SK-N-SH treated with all-trans-retinoic acid at 6 μM for 48 hours (cell line): ENCODE data around the gene SLC29A3.

Experiments
- ATAC-seq: fragments of 200-7000 bp; cut with Tn5 transposase; 3 replicates; pipeline ENCODE4 v1.9.1; 2020; ENCODE audit warnings: mild to moderate bottlenecking, moderate library complexity
- ARNTL ChIP-seq: fragments of 450-650 bp; formaldehyde crosslinking; IDR thresholded peaks from 2 replicates; pipeline ENCODE4 v1.5.0; 2020; ENCODE audit warnings: low read depth, mild to moderate bottlenecking, moderate library complexity, borderline replicate concordance
- CREB5 ChIP-seq: fragments of 250-450 bp; sonication (Bioruptor Pico); IDR thresholded peaks from 2 replicates; pipeline ENCODE4 v1.5.1; 2020; ENCODE audit warnings: low read depth, mild to moderate bottlenecking, moderate library complexity
- CSDC2 ChIP-seq: fragments of 250-450 bp; sonication (Bioruptor Pico); IDR thresholded peaks from 2 replicates; pipeline ENCODE4 v1.5.0; 2020; ENCODE audit warnings: mild to moderate bottlenecking, moderate library complexity
- CSRNP3 ChIP-seq: fragments of 250-450 bp; sonication (Bioruptor Pico); IDR thresholded peaks from 2 replicates; pipeline ENCODE4 v1.5.1; 2021; ENCODE audit warnings: mild to moderate bottlenecking, moderate library complexity
- ESRRG ChIP-seq: fragments of 250-450 bp; sonication (Bioruptor Pico); IDR thresholded peaks from 2 replicates; pipeline ENCODE4 v1.6.1; 2021; ENCODE audit warnings: mild to moderate bottlenecking
- GLIS3 ChIP-seq: fragments of 250-450 bp; sonication (Bioruptor Pico); IDR thresholded peaks from 2 replicates; pipeline ENCODE4 v1.5.0; 2020; ENCODE audit warnings: mild to moderate bottlenecking, moderate library complexity
- OSR1 ChIP-seq: fragments of 250-450 bp; sonication (Bioruptor Pico); IDR thresholded peaks from 2 replicates; pipeline ENCODE4 v1.8.0; 2022; ENCODE audit warnings: moderate library complexity, mild to moderate bottlenecking, inconsistent platforms
- PATZ1 ChIP-seq: fragments of 250-450 bp; sonication (Bioruptor Pico); IDR thresholded peaks from 2 replicates; pipeline ENCODE4 v1.8.0; 2020; ENCODE audit warnings: mild to moderate bottlenecking, moderate library complexity, borderline replicate concordance
- POU6F1 ChIP-seq: fragments of 250-450 bp; sonication (Bioruptor Pico); IDR thresholded peaks from 2 replicates; pipeline ENCODE4 v1.8.0; 2021; ENCODE audit warnings: low read depth, mild to moderate bottlenecking, moderate library complexity, borderline replicate concordance
- PPARA ChIP-seq: fragments of 250-450 bp; sonication (Bioruptor Pico); IDR thresholded peaks from 2 replicates; pipeline ENCODE4 v1.5.0; 2020; ENCODE audit warnings: mild to moderate bottlenecking, borderline replicate concordance
- RARB ChIP-seq: fragments of 250-450 bp; sonication (Bioruptor Pico); IDR thresholded peaks from 2 replicates; pipeline ENCODE4 v1.8.0; 2021; ENCODE audit warnings: mild to moderate bottlenecking, moderate library complexity
- SNAI2 ChIP-seq: fragments of 250-450 bp; sonication (Bioruptor Pico); IDR thresholded peaks from 2 replicates; pipeline ENCODE4 v1.5.0; 2020; ENCODE audit warnings: mild to moderate bottlenecking, moderate library complexity
- TCF4 ChIP-seq: fragments of 250-450 bp; sonication (Bioruptor Pico); IDR thresholded peaks from 2 replicates; pipeline ENCODE4 v1.8.0; 2021; ENCODE audit warnings: mild to moderate bottlenecking, moderate library complexity, borderline replicate concordance
- TOX ChIP-seq: fragments of 250-450 bp; sonication (Bioruptor Pico); IDR thresholded peaks from 2 replicates; pipeline ENCODE4 v1.8.0; 2021; ENCODE audit warnings: mild to moderate bottlenecking, moderate library complexity, borderline replicate concordance
- TSHZ2 ChIP-seq: fragments of 250-450 bp; sonication (Bioruptor Pico); IDR thresholded peaks from 2 replicates; pipeline ENCODE4 v1.5.0; 2020; ENCODE audit warnings: mild to moderate bottlenecking, moderate library complexity
- ZC3H10 ChIP-seq: fragments of 250-450 bp; sonication (Bioruptor Pico); IDR thresholded peaks from 2 replicates; pipeline ENCODE4 v1.5.1; 2021; ENCODE audit warnings: mild to moderate bottlenecking, moderate library complexity
- ZFP3 ChIP-seq: fragments of 250-450 bp; sonication (Bioruptor Pico); IDR thresholded peaks from 2 replicates; pipeline ENCODE4 v1.5.0; 2020; ENCODE audit warnings: mild to moderate bottlenecking, moderate library complexity
- ZFP30 ChIP-seq: fragments of 450-650 bp; formaldehyde crosslinking; IDR thresholded peaks from 2 replicates; pipeline ENCODE4 v1.5.0; 2022; ENCODE audit warnings: mild to moderate bottlenecking, moderate library complexity
- ZNF565 ChIP-seq: fragments of 450-650 bp; formaldehyde crosslinking; conservative IDR thresholded peaks from 2 replicates; pipeline ENCODE4 v1.5.0; 2020; ENCODE audit warnings: low read depth, mild to moderate bottlenecking, moderate library complexity
- ZNF70 ChIP-seq: fragments of 450-650 bp; formaldehyde crosslinking; IDR thresholded peaks from 2 replicates; pipeline ENCODE4 v1.5.0; 2020; ENCODE audit warnings: mild to moderate bottlenecking, moderate library complexity
- ZNF8 ChIP-seq: fragments of 450-650 bp; formaldehyde crosslinking; IDR thresholded peaks from 2 replicates; pipeline ENCODE4 v1.5.0; 2020; ENCODE audit warnings: mild to moderate bottlenecking, moderate library complexity

SLC29A3 gene

GRCh38 chr10:71332466-71332865 is 13.4 kb downstream of the SLC29A3 start:
- ATAC-seq = no peak
- TF ChIP-seq ZFP30 (CRISPR knock-in tag) (no peak), TSHZ2 (no peak), CREB5 (CRISPR knock-in tag) (no peak), PATZ1 (no peak), POU6F1 (no peak), CSRNP3 (CRISPR knock-in tag) (no peak), ZNF8 (CRISPR knock-in tag) (no peak), ZNF565 (no peak), ZFP3 (CRISPR knock-in tag) (no peak), TOX (CRISPR knock-in tag) (no peak), ZNF70 (CRISPR knock-in tag) (no peak), ESRRG (no peak), SNAI2 (CRISPR knock-in tag) (no peak), ZC3H10 (CRISPR knock-in tag) (no peak), GLIS3 (CRISPR knock-in tag) (no peak), PPARA (CRISPR knock-in tag) (no peak), RARB (CRISPR knock-in tag) (no peak), OSR1 (CRISPR knock-in tag) (no peak), CSDC2 (CRISPR knock-in tag) (no peak)

GRCh38 chr10:71333129-71333887 is 14.2 kb downstream of the SLC29A3 start:
- no peak for ATAC-seq
- TF ChIP-seq ESRRG = no peak
- TF ChIP-seq ZNF8 (CRISPR knock-in tag) = no peak
- TF ChIP-seq ZNF565 = no peak
- TF ChIP-seq TCF4 = no peak

- ATAC-seq = no peak
- no peak for TF ChIP-seq GLIS3 (CRISPR knock-in tag)
- TF ChIP-seq ZNF565 = no peak
- no peak for TF ChIP-seq ZNF8 (CRISPR knock-in tag)
- TF ChIP-seq ZC3H10 (CRISPR knock-in tag) = no peak
- no peak for TF ChIP-seq TCF4
- no peak for TF ChIP-seq CSDC2 (CRISPR knock-in tag)
- TF ChIP-seq OSR1 (CRISPR knock-in tag) = no peak
- no peak for TF ChIP-seq TSHZ2
- TF ChIP-seq ZFP3 (CRISPR knock-in tag) = no peak
- no peak for TF ChIP-seq ARNTL (CRISPR knock-in tag)
- TF ChIP-seq TOX (CRISPR knock-in tag) = no peak
- TF ChIP-seq POU6F1 = no peak
- TF ChIP-seq ZNF70 (CRISPR knock-in tag) = no peak
Observed at GRCh38 chr10:71334221-71334791, 15.2 kb downstream of the SLC29A3 start.
